ENCODE data around the gene DCAF12. TPM values are rescaled to one million over a fixed set of nuclear protein-coding genes. Genes with fewer than 3 reads are reported as not detected.
"Not testable (repeated sequence)": the region's sequence is repeated elsewhere in the genome, so short reads cannot be mapped to it uniquely, and the experiment has no call there.

The DCAF12 gene
- total RNA-seq, 1 donor from 2014 or later: 17.6 TPM

GRCh38 chr9:34084562-34084961 lies 41.9 kb downstream of the DCAF12 start:
- intact Hi-C loops (cut with DNase I): no loop called here
- ATAC-seq: peak; percentile 78
- no peak for DNase-seq (ENCODE audit: missing footprints)

GRCh38 chr9:34079181-34079580 lies 47.3 kb downstream of the DCAF12 start:
- intact Hi-C loops (cut with DNase I): loop anchor here (10.0 kb wide), 1 partner anchor 176 kb away; no protein-coding TSS in a partner anchor
- ATAC-seq (no peak), DNase-seq (ENCODE audit: missing footprints) (no peak)

- intact Hi-C loops (cut with DNase I): loop anchor here (5.0 to 10.0 kb wide), 2 partner anchors 61 to 182 kb away; no protein-coding TSS in a partner anchor
- ATAC-seq (peak; percentile 58), DNase-seq (ENCODE audit: missing footprints) (no peak)
These were observed 53.5 kb downstream of the DCAF12 start for GRCh38 chr9:34072868-34073590.

- ATAC-seq (no peak), DNase-seq (ENCODE audit: missing footprints) (no peak)
- intact Hi-C loops (cut with DNase I): loop anchor here (5.0 to 10.0 kb wide), 2 partner anchors 60 to 182 kb away; no protein-coding TSS in a partner anchor
These were observed 54.1 kb downstream of the DCAF12 start for GRCh38 chr9:34072410-34072809.

- DNase-seq (ENCODE audit: missing footprints) (no peak), ATAC-seq (no peak)
- intact Hi-C loops (cut with DNase I): loop anchor here (5.0 to 10.0 kb wide), 2 partner anchors 58 to 184 kb away; no protein-coding TSS in a partner anchor
These were observed 55.7 kb downstream of the DCAF12 start for GRCh38 chr9:34070606-34071324.

GRCh38 chr9:34069831-34070230 lies 56.7 kb downstream of the DCAF12 start:
- DNase-seq (ENCODE audit: missing footprints) (no peak), ATAC-seq (no peak)
- intact Hi-C loops (cut with DNase I): loop anchor here (5.0 to 10.0 kb wide), 2 partner anchors 58 to 185 kb away; no protein-coding TSS in a partner anchor

GRCh38 chr9:34065541-34065940 lies 61.0 kb downstream of the DCAF12 start:
- intact Hi-C loops (cut with DNase I): no loop called here
- no peak for DNase-seq (ENCODE audit: missing footprints)
- no peak for ATAC-seq

- intact Hi-C loops (cut with DNase I): loop anchor here (5.0 kb wide), 1 partner anchor 133 kb away; no protein-coding TSS in a partner anchor
- DNase-seq (ENCODE audit: missing footprints) (no peak), ATAC-seq (no peak)
These were observed 66.5 kb downstream of the DCAF12 start for GRCh38 chr9:34059954-34060353.

- ATAC-seq (no peak), DNase-seq (ENCODE audit: missing footprints) (no peak)
- intact Hi-C loops (cut with DNase I): loop anchor here (5.0 kb wide), 1 partner anchor 132 kb away; no protein-coding TSS in a partner anchor
These were observed 67.2 kb downstream of the DCAF12 start for GRCh38 chr9:34059281-34059680.

GRCh38 chr9:34049630-34050384 lies 76.7 kb downstream of the DCAF12 start:
- no peak for ATAC-seq
- intact Hi-C loops (cut with DNase I): loop anchor here (1.0 to 10.0 kb wide), 4 partner anchors 25 to 235 kb away; partner anchors contain the start of genes DCAF12 and UBE2R2
- DNase-seq (ENCODE audit: missing footprints): no peak

- ATAC-seq (peak; percentile 95), DNase-seq (ENCODE audit: missing footprints) (peak; percentile 99)
- intact Hi-C loops (cut with DNase I): loop anchor here (1.0 to 10.0 kb wide), 3 partner anchors 24 to 234 kb away; partner anchors contain the start of gene UBE2R2
These were observed 77.5 kb downstream of the DCAF12 start, which contains the start of gene UBAP2 for GRCh38 chr9:34048727-34049629. Gene UBAP2 (minus strand): TSS chr9:34048887. CDS start chr9:34017148, 31,739 bp downstream.

- ATAC-seq (peak; percentile 17), DNase-seq (ENCODE audit: missing footprints) (no peak)
- intact Hi-C loops (cut with DNase I): loop anchor here (2.0 to 10.0 kb wide), 2 partner anchors 23 to 233 kb away; partner anchors contain the start of gene UBE2R2
These were observed 78.4 kb downstream of the DCAF12 start for GRCh38 chr9:34047864-34048726.

- no peak for ATAC-seq
- intact Hi-C loops (cut with DNase I): loop anchor here (10.0 kb wide), 1 partner anchor 232 kb away; the partner anchor contains the start of gene UBE2R2
These were observed 79.6 kb downstream of the DCAF12 start for GRCh38 chr9:34046784-34047379.

GRCh38 chr9:34045903-34046302 lies 80.6 kb downstream of the DCAF12 start:
- intact Hi-C loops (cut with DNase I): loop anchor here (10.0 kb wide), 1 partner anchor 231 kb away; the partner anchor contains the start of gene UBE2R2
- no peak for ATAC-seq
- DNase-seq (ENCODE audit: missing footprints): no peak

More at GRCh38 chr9:34046784-34047379, 79.6 kb downstream of the DCAF12 start:
- no peak for DNase-seq (ENCODE audit: missing footprints)

GRCh38 chr9:34042074-34042473 lies 84.4 kb downstream of the DCAF12 start:
- ATAC-seq; DNase-seq (ENCODE audit: missing footprints): not testable (repeated sequence)
- intact Hi-C loops (cut with DNase I): loop anchor here (10.0 kb wide), 1 partner anchor 227 kb away; the partner anchor contains the start of gene UBE2R2

- ATAC-seq; intact Hi-C loops (cut with DNase I); DNase-seq (ENCODE audit: missing footprints): not testable (repeated sequence)
These were observed 87.6 kb downstream of the DCAF12 start for GRCh38 chr9:34038851-34039250.
